BE2C (cell line): ENCODE results near the gene ADAMTS15.

Experiments
- DNase-seq: peaks from one replicate; pipeline ENCODE4 v3.0.0-alpha.2; 2020
- H3K27me3 ChIP-seq: fragments of 250-450 bp; sonication (Bioruptor Pico); 2 replicates; pipeline ENCODE4 v1.5.1; 2020; ENCODE audit warnings: mild to moderate bottlenecking
- H3K36me3 ChIP-seq: fragments of 250-450 bp; sonication (Bioruptor Pico); 2 replicates; pipeline ENCODE4 v1.5.1; 2020; ENCODE audit warnings: mild to moderate bottlenecking
- H3K4me1 ChIP-seq: fragments of 250-450 bp; sonication (Bioruptor Pico); 2 replicates; pipeline ENCODE4 v1.5.1; 2020
- H3K4me3 ChIP-seq: 2 replicates; pipeline ENCODE4 v1.5.1; 2011; ENCODE audit warnings: low read depth, low read length
- H3K9me3 ChIP-seq: fragments of 250-450 bp; sonication (Bioruptor Pico); 2 replicates; pipeline ENCODE4 v1.5.1; 2020
- CTCF ChIP-seq: IDR thresholded peaks from 2 replicates; pipeline ENCODE4 v1.5.1; 2012; ENCODE audit warnings: mild to moderate bottlenecking, low read depth, low read length

ADAMTS15 gene

GRCh38 chr11:130416530-130416882, 31.9 kb upstream of the ADAMTS15 start:
- Histone ChIP-seq H3K9me3 (no peaks in the 10 kb centered on the region), H3K4me3 (no peak overlapping the region), H3K4me1 (no peaks in the 10 kb centered on the region), H3K27me3 (peaks cover 49% of the 10 kb centered on the region), H3K36me3 (no peaks in the 10 kb centered on the region)
- DNase-seq = no peak
- no peak for TF ChIP-seq CTCF

GRCh38 chr11:130416906-130417305, 31.5 kb upstream of the ADAMTS15 start:
- no peak for TF ChIP-seq CTCF
- no peaks in the 10 kb centered on the region for H3K4me1 ChIP-seq
- no peaks in the 10 kb centered on the region for H3K36me3 ChIP-seq
- H3K4me3 ChIP-seq = no peak overlapping the region
- peaks cover 53% of the 10 kb centered on the region for H3K27me3 ChIP-seq
- no peak for DNase-seq
- no peaks in the 10 kb centered on the region for H3K9me3 ChIP-seq

GRCh38 chr11:130418210-130418609, 30.2 kb upstream of the ADAMTS15 start:
- Histone ChIP-seq H3K4me3 (no peak overlapping the region), H3K36me3 (no peaks in the 10 kb centered on the region), H3K4me1 (no peaks in the 10 kb centered on the region), H3K27me3 (peaks cover 60% of the 10 kb centered on the region), H3K9me3 (no peaks in the 10 kb centered on the region)
- DNase-seq = no peak
- no peak for TF ChIP-seq CTCF

- H3K9me3 ChIP-seq = no peaks in the 10 kb centered on the region
- H3K4me1 ChIP-seq = no peaks in the 10 kb centered on the region
- no peaks in the 10 kb centered on the region for H3K36me3 ChIP-seq
- TF ChIP-seq CTCF = no peak
- H3K4me3 ChIP-seq = no peak overlapping the region
- H3K27me3 ChIP-seq = peaks cover 60% of the 10 kb centered on the region
- no peak for DNase-seq
These were observed 29.7 kb upstream of the ADAMTS15 start for GRCh38 chr11:130418756-130419155.

- no peak for TF ChIP-seq CTCF
- H3K9me3 ChIP-seq = no peaks in the 10 kb centered on the region
- no peaks in the 10 kb centered on the region for H3K4me1 ChIP-seq
- no peak for DNase-seq
- peaks cover 67% of the 10 kb centered on the region for H3K27me3 ChIP-seq
- H3K36me3 ChIP-seq = no peaks in the 10 kb centered on the region
- no peak overlapping the region for H3K4me3 ChIP-seq
These were observed 27.8 kb upstream of the ADAMTS15 start for GRCh38 chr11:130420478-130421198.

GRCh38 chr11:130421199-130421585, 27.3 kb upstream of the ADAMTS15 start:
- Histone ChIP-seq H3K4me3 (no peak overlapping the region), H3K9me3 (no peaks in the 10 kb centered on the region), H3K4me1 (no peaks in the 10 kb centered on the region), H3K36me3 (no peaks in the 10 kb centered on the region), H3K27me3 (peaks cover 67% of the 10 kb centered on the region)
- DNase-seq = no peak
- TF ChIP-seq CTCF = no peak
